ENCODE results near the gene UQCRFS1.
"Not testable (repeated sequence)": the region's sequence is repeated elsewhere in the genome, so short reads cannot be mapped to it uniquely, and the experiment has no call there.

Gene UQCRFS1

GRCh38 chr19:29245215-29245614 is 32.3 kb upstream of the UQCRFS1 start:
- no peak for DNase-seq (ENCODE audit: low spot score)
- in situ Hi-C loops (cut with MboI; ENCODE audit: low pct_unique_long_range_greater_than_20kb, low sequenced_read_pairs, unreplicated experiment) = no loop called here

GRCh38 chr19:29241324-29241723 is 28.4 kb upstream of the UQCRFS1 start:
- in situ Hi-C loops (cut with MboI; ENCODE audit: low pct_unique_long_range_greater_than_20kb, low sequenced_read_pairs, unreplicated experiment) = no loop called here

More at GRCh38 chr19:29245215-29245614, 32.3 kb upstream of the UQCRFS1 start:
- no peak for TF ChIP-seq CTCF (IDR thresholded peaks at IDR 0.05; ENCODE audit: extremely low read depth, insufficient read depth, missing control alignments)

GRCh38 chr19:29239213-29239776 is 26.3 kb upstream of the UQCRFS1 start:
- in situ Hi-C loops (cut with MboI; ENCODE audit: low pct_unique_long_range_greater_than_20kb, low sequenced_read_pairs, unreplicated experiment) = no loop called here
- DNase-seq (ENCODE audit: low spot score) = no peak

More at GRCh38 chr19:29241324-29241723, 28.4 kb upstream of the UQCRFS1 start:
- no peak for TF ChIP-seq CTCF (IDR thresholded peaks at IDR 0.05; ENCODE audit: extremely low read depth, insufficient read depth, missing control alignments)
- no peak for DNase-seq (ENCODE audit: low spot score)

GRCh38 chr19:29233591-29233990 is 20.6 kb upstream of the UQCRFS1 start:
- TF ChIP-seq CTCF (IDR thresholded peaks at IDR 0.05; ENCODE audit: extremely low read depth, insufficient read depth, missing control alignments) = no peak
- in situ Hi-C loops (cut with MboI; ENCODE audit: low pct_unique_long_range_greater_than_20kb, low sequenced_read_pairs, unreplicated experiment) = no loop called here
- no peak for DNase-seq (ENCODE audit: low spot score)

More at GRCh38 chr19:29239213-29239776, 26.3 kb upstream of the UQCRFS1 start:
- TF ChIP-seq CTCF (IDR thresholded peaks at IDR 0.05; ENCODE audit: extremely low read depth, insufficient read depth, missing control alignments) = no peak

- no peak for TF ChIP-seq CTCF (IDR thresholded peaks at IDR 0.05; ENCODE audit: extremely low read depth, insufficient read depth, missing control alignments)
- no peak for DNase-seq (ENCODE audit: low spot score)
- in situ Hi-C loops (cut with MboI; ENCODE audit: low pct_unique_long_range_greater_than_20kb, low sequenced_read_pairs, unreplicated experiment) = no loop called here
Observed at GRCh38 chr19:29232315-29232852, 19.4 kb upstream of the UQCRFS1 start.

- in situ Hi-C loops (cut with MboI; ENCODE audit: low pct_unique_long_range_greater_than_20kb, low sequenced_read_pairs, unreplicated experiment); DNase-seq (ENCODE audit: low spot score): not testable (repeated sequence)
Observed at GRCh38 chr19:29231306-29231705, 18.4 kb upstream of the UQCRFS1 start.

GRCh38 chr19:29217616-29218015 is 4.7 kb upstream of the UQCRFS1 start:
- TF ChIP-seq CTCF (IDR thresholded peaks at IDR 0.05; ENCODE audit: extremely low read depth, insufficient read depth, missing control alignments) = no peak
- no peak for DNase-seq (ENCODE audit: low spot score)
- in situ Hi-C loops (cut with MboI; ENCODE audit: low pct_unique_long_range_greater_than_20kb, low sequenced_read_pairs, unreplicated experiment) = no loop called here

All from GM13977 (cell line).